ENCODE data around the gene MYO1B.

DNA sequence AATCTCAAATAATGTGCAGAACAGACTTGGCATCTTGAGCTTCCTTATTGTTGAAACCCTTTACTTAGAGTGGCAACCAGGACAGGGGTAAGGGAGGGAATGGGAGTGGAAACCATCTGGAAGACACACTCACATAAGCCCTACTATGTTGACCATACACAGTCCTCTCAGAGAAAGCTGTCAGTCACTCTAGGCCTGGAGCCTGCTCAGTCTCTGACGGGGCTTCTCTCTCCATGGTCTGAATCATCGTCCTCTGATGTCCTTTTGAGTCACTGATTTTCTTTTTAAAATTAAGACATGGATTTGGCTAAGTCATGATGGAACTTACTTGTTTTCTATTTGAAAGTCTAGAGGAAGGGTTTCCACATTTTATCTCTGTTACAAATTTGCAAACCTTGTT, 74.0 kb downstream of the MYO1B start:
- TF ChIP-seq, protein P1, sequence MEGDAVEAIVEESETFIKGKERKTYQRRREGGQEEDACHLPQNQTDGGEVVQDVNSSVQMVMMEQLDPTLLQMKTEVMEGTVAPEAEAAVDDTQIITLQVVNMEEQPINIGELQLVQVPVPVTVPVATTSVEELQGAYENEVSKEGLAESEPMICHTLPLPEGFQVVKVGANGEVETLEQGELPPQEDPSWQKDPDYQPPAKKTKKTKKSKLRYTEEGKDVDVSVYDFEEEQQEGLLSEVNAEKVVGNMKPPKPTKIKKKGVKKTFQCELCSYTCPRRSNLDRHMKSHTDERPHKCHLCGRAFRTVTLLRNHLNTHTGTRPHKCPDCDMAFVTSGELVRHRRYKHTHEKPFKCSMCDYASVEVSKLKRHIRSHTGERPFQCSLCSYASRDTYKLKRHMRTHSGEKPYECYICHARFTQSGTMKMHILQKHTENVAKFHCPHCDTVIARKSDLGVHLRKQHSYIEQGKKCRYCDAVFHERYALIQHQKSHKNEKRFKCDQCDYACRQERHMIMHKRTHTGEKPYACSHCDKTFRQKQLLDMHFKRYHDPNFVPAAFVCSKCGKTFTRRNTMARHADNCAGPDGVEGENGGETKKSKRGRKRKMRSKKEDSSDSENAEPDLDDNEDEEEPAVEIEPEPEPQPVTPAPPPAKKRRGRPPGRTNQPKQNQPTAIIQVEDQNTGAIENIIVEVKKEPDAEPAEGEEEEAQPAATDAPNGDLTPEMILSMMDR (conservative IDR thresholded peaks at IDR 0.05; ENCODE audit: low read depth, low read length) = no peak
- no peak for TF ChIP-seq EZH2 (IDR thresholded peaks at IDR 0.05; ENCODE audit: borderline replicate concordance, low read depth, low read length, poor library complexity, severe bottlenecking)

Data from A673 (cell line).